AG08395 (cell line): ENCODE measurements around the gene ABCA4.

Experiments
- DNase-seq: peaks from one replicate; pipeline ENCODE4 v3.0.0; 2012; ENCODE audit warnings: mixed read lengths, low spot score

ABCA4 gene

DNA sequence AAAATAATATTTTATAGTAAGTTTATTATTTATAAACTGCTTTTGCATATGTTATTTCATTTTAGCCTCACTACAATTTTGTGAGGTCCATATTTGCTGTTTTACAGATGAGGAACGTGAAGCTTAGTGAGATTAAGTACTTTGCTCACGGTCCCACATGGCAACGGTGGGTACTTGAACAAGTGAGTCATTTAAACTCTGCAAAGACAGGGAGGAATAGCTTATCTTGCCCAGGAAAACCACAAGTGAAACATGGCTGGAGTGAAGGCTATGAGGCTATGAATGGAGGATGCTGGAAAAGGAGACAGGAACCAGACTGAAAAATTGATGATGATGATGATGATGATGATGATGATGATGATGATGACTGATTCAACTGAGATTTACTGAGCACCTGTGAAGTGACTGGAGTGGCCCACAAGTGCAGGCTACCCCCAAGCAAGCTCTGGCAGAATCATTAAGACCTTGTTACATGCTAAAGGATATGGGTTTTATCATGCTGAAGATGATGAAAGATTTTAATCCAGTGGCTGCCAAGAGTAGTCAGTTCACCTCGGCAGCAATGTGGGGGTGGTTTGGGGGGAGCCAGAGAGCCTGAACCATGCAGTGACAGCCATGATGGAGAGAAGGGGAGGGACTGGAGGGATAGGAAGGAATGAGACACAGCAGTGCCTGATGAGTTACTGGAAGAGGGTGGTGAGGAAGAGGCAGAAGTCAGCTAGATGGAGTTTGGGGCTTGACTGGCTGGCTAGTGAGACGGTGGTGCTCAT is 1.4 kb upstream of the ABCA4 start:
- DNase-seq: no peak

DNA sequence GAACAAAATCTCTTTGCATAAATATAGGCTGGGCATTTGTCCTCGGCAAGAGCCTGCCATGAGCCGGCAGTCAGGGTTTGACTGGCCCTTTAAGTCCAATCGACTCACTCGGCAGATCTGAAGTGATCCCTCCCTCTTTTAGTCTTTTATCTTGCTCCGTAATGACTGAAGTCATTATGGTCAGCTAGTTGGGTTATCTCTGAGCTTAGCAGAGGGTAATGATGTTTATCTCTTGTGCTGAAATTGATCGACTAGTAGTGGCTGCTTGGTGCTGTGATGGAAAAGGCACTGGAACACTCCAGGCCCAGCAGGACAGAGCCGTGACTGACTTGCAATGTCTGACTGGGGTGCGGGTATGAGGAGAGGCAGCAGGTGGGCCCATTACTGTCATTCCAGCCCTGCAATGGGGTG is 468 bp upstream of the ABCA4 start:
- DNase-seq: no peak

DNA sequence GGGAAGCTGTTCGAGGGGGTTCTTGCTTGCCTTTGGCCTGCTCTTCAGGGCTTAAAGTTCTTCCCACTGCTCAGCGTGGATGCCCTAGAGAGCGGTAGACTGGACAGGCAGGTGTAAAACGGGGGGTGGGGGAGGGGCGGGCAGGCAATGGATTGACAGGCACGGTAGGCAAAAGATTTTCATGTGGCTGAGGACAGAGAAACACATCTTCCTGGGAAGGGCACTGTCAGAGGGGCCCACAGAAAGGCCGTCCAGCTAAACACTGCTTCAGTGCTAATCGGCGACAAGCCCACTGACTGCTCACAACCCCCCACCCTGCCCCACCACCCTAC is 412 bp downstream of the ABCA4 start:
- DNase-seq: no peak

DNA sequence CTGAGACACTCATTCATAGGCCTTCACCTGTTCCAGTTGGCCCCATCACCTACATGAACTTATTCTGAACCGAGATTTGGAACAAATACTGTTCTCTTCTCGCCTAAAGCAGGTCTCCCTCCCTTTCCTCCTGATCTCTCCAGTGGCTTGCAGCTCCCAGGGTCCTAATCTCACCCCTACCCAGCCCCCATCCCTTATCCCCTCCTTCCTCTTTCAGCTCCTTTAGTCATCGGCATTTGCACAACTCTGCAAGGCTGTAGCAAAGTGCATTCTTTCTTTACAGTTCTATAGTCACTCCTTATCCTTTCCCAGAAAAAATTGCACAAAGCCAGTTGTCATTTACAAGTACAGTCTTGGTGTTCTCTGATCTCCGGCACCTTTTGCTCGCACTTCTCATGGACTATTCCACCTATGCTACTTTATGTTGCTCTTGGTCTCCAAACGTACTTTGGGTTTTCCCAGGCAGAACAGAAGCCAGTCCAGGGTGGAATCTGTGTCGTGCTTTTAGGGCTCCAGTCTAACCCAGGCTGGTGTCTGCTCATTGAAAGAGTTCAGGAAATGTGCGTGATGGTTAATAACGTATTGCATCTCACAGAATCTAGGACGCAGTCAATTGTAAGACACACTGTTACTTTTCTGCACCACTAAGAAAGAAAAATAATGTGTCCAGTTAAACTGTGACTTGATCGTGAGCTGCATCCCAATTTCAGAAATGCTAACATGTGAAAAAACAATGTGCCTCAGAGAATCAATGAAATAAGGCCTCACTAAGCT is 965 bp downstream of the ABCA4 start:
- DNase-seq: no peak

- DNase-seq: no peak
Observed at GRCh38 chr1:94119306-94119705, 1.6 kb downstream of the ABCA4 start.

DNA sequence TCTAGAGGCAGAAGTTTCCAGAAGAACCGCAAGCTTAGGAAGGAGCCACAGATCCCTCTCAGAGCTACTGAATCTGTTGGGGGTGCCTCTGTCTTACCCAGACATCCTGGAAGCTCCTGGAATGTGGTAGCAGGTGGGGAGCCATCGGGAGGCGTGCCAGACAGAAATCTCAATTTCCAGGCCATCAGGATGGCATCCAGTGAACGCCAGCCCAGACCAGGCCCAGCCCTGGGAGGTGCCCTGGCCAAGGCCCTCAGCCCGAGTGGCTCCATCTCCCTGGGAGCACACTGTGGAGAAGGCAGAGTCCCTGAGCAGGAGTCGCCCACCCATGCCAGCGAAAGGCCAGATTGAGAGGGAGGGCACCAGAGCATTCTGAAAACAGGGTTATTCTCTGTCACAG is 2.5 kb downstream of the ABCA4 start:
- DNase-seq: no peak

- DNase-seq: no peak
Observed at GRCh38 chr1:94118013-94118412, 2.9 kb downstream of the ABCA4 start.

DNA sequence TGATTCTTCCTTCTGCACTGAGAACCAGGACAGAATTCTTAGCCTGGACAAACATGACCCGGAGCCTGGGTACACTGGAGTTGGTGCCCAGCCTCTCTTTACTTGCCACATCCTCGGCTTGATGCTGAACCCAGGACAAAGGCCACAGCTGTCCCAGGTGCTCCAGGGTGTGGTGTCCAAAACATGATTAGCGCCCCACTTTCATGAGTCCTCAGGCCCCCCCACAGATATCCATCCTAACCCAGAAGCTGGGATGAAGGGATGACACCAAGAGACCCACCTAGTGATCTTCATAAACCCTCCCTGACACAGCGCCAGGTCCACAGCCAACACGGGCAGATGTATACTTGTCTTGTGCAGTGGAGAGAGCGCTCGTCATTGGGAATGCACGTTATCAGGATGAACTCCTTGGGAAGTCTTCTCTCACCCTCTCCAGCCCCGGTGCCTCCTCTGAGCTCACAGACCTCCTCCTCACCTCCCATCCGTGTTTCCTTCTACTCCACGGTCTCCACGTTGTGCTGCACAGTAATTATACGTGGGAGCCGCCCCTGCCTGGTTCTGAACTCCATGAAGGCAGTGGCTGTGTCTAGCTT is 3.6 kb downstream of the ABCA4 start:
- DNase-seq: no peak

DNA sequence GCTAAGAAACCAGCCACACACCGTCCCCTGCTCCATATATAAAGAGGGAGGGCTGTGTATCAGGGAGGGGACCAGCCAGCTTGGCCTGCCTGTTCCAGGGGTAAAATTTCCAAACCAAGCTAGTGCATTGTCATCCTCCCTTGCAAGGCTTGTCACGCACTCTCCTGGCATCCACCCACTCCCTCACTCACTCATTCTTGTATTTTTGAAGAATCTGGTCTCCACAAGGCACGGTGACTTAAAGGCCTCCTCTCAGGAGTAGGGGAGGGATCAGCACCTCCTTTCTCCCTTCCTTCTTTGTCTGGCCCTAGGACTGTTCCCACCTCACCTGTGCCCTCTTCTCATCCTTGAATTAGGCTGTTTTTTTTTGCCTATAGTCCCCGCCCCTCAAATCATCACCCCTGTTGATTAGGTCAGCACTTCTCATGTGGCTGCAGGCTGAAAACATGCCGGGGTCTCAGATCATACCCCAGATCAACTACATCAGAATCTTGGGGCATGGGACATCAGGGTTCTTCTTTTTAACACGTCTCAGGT is 5.0 kb downstream of the ABCA4 start:
- peak; percentile 74 for DNase-seq

GRCh38 chr1:94115254-94115899 is 5.6 kb downstream of the ABCA4 start:
- DNase-seq: no peak

DNA sequence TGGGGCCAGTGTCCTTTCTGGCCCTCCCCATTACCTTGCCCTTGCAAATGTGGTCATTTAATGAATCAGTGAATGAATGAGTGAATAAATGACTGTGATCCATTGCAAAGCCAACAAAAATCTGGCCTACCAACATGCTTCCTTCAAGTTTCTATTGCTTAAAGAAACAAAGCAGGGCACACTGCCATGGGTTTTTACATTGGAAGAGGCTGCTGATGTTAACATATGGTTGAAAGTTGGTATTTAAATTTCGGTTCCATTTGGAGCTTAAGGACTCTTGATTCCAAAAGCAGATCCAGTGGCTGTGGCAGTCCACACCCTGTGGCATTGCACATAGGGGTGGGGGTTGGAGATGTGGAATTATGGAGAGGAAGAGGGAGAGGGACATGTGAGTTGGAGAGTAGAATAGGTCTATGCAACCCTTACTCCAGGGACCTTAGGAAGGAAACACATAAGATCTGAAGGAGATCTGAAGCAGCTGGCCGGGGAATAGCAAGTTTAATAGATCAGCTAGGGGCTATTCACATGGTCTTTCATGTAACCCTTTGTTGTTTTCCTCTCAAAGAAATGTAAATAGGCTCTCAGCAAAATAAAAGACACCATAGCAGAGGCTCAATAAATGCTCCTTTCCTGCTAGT is 7.2 kb downstream of the ABCA4 start:
- no peak for DNase-seq

DNA sequence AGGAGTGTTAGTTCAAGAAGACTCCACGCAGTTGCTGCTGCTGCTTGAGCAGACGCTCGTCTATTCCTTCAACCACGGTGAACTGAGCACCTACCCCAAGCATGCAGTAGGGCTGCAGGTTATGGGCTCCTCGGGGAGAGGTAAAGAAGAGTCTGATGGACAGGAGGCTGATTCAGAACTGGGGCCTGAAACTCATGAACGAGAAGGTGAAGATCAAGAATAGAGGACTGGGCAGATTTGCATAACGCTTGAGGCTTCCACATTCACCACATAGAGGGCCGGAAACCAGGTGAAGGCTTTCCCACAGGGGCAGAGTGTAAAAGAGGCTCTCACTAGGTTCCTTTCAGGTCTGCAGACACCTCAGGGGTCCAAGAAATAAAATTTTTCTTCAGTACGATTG is 9.1 kb downstream of the ABCA4 start:
- no peak for DNase-seq

DNA sequence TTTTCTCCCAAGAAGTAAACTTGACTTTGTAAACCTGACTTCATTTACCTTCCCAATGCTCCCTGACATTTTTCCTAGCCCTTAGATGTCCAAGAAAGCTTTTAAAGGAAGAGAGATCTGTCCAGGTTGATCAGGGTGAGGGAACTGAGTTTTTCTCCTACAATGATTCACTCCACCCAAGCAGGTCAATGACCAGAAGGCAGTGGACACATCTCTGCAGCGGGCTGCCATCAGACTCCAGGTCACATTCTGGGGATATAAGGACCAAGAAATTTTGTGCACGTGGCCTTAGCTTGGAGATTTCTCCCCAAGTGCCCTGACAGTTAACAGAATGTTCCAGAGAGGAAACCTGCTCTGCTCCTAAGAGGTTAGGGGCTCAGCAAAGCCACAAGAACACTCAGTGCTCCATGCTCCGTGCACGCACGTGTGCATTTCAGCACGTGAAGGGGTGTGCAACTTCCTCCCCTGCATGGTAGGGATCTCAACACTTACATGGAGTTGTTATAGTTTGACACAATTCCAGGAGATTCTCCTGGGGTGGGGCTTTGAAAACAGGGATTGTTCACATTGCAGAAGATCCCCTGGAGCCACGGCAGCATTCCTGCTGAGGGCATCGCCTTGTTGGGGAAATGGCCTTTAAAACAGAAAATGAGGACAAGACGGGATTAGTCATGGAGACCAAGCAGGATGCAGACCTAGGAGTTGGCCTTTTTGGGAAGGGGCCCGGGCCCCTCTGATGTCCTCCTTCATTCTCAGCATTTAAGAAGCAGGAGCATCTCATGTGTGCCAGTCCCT is 9.8 kb downstream of the ABCA4 start:
- DNase-seq: no peak

GRCh38 chr1:94110021-94110761 is 10.8 kb downstream of the ABCA4 start:
- DNase-seq: no peak

DNA sequence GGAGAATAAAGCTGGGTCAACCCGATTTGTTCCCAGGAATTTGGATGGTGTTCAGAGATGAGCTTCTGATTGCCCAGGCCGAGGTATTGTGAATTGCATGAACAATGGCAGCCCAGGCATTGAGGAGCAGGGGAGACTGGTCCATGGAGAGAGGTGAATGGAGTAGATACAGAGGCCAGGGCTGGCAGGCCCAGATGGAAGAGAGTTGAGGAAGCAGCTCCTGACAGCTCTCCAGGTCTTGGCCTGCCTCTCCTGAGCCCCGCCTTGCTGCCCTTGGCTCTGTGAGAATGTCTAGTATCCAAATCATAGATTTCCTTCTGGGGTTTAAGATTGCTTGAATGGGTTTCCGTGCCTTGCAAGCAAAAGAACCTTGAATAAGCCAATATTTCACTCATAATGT is 11.5 kb downstream of the ABCA4 start:
- no peak for DNase-seq

GRCh38 chr1:94107141-94107540 is 13.8 kb downstream of the ABCA4 start:
- DNase-seq: no peak

DNA sequence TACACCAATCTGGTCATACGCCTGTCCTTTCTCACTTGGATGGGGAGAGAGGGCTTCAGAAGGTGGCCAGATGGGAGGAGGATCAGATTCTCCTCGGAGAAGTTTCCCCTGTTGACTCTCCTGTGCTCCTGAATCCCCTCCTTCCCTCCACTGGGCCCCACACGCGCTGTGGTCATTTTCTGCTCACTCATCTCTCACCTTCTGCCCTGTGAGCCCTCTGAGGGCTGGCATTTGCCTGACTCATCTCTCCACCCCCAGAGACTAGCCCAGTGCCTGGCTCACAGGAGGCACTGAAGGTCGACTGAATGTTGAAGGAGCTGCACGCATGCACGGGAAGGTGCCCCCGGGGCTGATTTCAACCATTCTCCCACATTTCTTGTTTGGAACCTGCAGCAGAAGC is 14.2 kb downstream of the ABCA4 start:
- DNase-seq: no peak

DNA sequence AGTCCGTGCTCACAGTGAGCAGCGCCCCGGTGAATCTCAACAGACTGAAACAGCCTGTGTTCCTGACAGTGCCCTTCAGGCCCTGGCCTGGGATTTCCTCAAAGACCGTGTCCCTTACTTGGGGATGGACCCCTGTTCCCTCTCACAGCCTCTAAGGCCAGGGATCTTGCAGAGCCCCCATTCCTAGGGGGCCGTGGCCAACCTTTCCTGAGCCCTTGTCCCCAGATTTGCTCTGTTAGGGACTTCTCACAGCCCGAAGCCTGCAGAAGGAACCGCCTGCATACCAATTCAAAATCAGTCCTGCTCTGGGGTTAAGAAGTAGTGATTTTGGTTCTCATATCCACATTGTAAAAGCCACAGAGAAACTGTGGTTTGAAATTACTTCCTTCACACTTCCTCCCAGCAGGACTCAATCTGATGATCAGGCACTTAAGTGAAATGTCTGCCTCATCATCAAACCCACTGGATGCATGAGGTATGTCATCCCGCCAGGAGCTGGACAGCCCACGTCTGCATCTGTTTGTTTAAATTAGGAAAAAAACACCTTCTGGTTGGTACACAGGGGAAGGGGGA is 14.9 kb downstream of the ABCA4 start:
- no peak for DNase-seq

DNA sequence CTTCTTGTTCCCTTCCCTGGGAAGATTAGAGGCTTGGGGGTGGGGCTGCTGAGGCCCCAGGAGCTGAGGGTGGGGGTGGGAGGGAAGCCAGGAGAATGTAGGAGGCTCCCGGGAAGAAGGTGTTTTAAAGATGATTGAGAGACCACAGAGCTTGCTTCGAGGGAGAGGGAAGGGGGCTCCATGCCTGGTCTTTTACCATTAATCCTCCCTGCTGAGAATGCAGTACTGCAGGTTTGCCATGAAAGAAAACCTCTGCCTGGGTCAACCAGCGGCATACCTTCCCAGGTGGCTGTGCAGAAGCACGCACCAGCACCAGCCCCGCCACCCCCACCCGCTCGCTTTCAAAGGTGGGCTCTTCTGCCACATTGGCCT is 15.4 kb downstream of the ABCA4 start:
- DNase-seq: no peak
